Posterior vena cava (tissue), 2 donors: ENCODE data around the gene DIP2C. TPM values are rescaled to one million over a fixed set of nuclear protein-coding genes. Genes with fewer than 3 reads are reported as not detected.
"Not testable (repeated sequence)": the region's sequence is repeated elsewhere in the genome, so short reads cannot be mapped to it uniquely, and the experiment has no call there.

Experiments used
- DNase-seq: peaks from one replicate; pipeline ENCODE4 v3.0.0-alpha.2; 2020; ENCODE audit warnings: low spot score
- intact Hi-C, 2 donors: fragments of 100-400 bp; cut with DNase I; formaldehyde crosslinking; loops; one replicate each; pipeline versions ENCODE4 v1.14.1 to v1.14.2; 2022 to 2023
- total RNA-seq, 2 donors: library from RNA; stranded (reverse); fragmentation: NEBNext Ultra II Directional; extraction: Animal tissue kit (Norgen Biotek cat#: 25700); gene quantifications; one replicate each; pipeline ENCODE4 v1.2.1, GENCODE V29; 2021
- donor health status: DM: yes; HTN: yes; CAD: no.
- donor health status: DM: yes; HTN: yes; CAD: no.

The DIP2C gene
- total RNA-seq, 2 donors from 2014 or later = 39.3 to 45.6 TPM

DNA sequence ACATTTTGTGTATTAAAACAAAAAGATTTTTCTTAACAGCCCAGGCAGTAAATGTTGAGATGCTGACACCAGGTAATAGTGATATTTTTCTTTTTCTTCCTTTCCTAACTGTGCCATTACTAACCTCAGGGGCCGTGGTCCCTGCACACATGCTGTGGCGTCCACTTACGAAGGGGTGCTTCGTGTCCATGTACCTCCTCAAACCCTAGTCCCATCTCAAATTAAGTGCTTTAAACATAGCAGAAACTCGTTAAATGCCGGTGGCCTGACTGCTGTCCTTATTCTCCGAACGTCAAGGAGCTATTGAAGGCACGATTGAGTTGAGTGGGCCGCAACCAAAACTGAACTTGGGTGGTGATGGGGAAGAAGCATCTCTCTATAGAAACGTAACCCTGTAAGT, 421.8 kb downstream of the DIP2C start:
- intact Hi-C loops = no loop called here
- DNase-seq = no peak

DNA sequence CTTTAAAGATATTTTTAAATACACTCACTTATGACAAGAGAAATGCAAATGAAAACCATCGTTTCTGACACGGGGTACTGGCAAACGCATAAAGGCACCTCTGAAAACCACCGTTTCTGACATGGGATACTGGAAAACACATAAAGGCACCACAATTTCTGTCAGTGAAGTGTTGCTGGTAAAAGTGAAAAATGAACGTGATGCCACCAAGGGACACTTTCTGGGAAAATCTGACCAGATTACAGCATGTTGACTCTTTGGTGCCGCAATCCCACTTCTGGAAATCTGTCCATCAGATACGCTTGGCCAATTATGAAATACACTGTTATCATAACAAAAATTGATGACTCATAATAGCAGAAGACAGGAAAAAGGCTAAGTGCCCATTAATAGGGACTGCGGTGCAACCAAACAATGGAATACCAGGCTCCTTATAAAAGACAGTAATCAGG, 422.5 kb downstream of the DIP2C start:
- intact Hi-C loops = no loop called here
- DNase-seq = no peak

DNA sequence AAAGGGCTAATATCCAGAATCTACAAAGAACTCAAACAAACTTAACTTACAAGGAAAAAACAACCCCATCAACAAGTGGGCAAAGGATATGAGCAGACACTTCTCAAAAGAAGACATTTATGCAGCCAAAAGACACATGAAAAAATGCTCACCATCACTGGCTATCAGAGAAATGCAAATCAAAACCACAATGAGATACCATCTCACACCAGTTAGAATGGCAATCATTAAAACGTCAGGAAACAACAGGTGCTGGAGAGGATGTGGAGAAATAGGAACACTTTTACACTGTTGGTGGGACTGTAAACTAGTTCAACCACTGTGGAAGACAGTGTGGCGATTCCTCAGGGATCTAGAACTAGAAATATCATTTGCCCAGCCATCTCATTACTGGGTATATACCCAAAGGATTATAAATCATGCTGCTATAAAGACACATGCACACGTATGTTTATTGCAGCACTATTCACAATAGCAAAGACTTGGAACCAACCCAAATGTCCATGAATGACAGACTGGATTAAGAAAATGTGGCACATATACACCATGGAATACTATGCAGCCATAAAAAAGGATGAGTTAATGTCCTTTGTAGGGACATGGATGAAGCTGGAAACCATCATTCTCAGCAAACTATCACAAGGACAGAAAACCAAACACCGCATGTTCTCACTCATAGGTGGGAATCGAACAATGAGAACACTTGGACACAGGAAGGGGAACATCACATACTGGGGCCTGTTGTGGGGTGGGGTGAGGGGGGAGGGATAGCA, 423.5 kb downstream of the DIP2C start:
- DNase-seq, intact Hi-C loops: not testable (repeated sequence)

DNA sequence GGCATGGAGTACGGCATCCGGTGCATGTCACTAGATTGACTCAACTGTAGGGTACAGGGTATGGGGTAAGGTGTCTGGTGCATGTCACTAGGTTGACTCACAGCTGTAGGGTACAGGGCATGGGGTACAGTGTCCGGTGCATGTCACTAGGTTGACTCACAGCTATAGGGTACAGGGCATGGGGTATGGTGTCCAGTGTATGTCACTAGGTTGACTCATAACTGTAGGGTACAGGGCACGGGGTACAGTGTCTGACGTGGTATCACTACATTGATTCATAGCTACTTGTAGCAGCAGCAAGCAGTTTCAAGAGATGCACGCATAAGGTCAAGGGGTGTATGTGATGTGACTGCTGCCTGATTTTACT, 424.4 kb downstream of the DIP2C start:
- intact Hi-C loops, DNase-seq: not testable (repeated sequence)

DNA sequence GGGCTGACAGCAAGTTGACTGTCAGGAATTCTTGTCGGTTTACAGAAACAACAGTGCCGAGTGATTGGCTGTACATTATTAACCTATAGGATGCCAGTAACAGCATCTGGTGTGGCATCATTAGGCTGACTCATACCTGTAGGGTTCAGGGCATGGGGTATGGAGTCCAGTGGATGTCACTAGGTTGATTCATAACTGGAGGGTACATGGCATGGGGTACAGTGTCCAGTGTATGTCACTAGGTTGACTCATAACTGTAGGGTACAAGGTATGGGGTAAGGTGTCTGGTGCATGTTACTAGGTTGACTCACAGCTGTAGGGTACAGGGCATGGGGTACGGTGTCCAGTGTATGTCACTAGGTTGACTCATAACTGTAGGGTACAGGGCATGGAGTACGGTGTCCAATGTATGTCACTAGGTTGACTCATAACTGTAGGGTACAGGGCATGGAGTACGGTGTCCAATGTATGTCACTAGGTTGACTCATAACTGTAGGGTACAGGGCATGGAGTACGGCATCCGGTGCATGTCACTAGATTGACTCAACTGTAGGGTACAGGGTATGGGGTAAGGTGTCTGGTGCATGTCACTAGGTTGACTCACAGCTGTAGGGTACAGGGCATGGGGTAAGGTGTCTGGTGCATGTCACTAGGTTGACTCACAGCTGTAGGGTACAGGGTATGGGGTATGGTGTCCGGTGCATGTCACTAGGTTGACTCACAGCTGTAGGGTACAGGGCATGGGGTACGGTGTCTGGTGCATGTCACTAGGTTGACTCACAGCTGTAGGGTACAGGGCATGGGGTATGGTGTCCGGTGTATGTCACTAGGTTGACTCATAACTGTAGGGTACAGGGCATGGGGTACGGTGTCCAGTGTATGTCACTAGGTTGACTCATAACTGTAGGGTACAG, 425.1 kb downstream of the DIP2C start:
- DNase-seq, intact Hi-C loops: not testable (repeated sequence)

DNA sequence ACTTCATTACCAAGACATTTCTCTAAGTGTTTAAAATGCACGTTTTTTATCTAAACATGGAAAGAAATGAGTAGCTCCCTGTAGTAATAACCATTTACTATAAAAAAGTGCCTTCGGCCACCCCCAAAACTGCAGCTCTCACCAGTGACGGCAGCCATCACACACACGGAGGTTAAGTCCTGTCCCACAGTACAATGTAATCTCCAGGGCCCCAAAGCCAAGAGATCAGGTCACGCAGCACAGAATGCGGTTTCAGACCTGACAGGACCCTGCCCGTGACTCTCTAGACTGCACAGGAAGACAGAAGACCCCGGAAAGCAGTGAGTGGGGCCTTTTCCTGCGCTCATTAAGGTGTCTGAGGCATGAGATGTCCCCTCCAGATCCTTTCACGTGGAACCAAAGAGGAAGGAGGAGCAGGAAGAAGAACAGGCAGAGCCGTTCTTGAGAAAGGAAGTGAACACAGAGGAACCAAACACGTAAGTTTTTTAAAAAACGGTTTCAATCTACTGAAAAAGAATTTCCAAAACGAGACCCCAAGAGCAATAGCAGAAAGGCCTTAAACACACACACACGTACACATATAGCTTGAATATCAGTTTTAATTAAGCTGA, 428.5 kb downstream of the DIP2C start:
- DNase-seq = no peak
- intact Hi-C loops = no loop called here

DNA sequence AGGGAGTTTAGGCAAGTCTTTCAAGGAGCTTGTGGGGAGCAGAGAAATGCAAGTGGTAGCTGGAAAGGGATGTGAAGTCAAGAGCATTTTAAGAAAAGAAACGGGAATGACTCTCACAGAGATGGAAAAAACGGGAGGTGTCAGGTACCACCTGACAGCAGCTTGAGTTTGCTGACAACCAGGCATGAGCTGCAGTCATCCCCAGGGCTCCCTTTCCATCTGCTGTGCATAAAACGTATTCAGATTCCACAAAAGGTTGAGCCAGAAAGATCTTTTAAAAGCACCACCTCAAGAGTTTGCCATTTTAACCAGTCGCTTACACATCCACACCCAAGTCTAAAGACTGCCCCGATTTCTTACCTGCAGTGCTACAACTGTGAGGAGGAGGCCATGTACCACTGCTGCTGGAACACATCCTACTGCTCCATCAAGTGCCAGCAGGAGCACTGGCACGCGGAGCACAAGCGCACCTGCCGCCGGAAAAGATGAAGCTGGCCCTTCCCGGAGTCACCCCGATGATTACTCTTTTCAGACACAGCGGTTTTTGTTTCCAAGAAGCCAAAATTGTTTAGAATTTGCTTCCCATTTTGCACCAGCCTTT, 437.4 kb downstream of the DIP2C start:
- DNase-seq = no peak
- intact Hi-C loops = no loop called here

DNA sequence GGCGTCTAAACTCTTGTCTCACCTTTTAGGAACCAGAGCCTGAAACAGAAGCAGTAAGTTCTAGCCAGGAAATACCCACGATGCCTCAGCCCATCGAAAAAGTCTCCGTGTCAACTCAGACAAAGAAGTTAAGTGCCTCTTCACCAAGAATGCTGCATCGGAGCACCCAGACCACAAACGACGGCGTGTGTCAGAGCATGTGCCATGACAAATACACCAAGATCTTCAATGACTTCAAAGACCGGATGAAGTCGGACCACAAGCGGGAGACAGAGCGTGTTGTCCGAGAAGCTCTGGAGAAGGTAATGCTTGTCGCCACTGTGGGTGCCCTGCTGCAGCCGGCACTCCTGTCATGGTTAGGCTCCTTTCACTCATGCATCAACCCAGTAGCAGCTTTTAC, 441.2 kb downstream of the DIP2C start:
- DNase-seq = no peak
- intact Hi-C loops = no loop called here

DNA sequence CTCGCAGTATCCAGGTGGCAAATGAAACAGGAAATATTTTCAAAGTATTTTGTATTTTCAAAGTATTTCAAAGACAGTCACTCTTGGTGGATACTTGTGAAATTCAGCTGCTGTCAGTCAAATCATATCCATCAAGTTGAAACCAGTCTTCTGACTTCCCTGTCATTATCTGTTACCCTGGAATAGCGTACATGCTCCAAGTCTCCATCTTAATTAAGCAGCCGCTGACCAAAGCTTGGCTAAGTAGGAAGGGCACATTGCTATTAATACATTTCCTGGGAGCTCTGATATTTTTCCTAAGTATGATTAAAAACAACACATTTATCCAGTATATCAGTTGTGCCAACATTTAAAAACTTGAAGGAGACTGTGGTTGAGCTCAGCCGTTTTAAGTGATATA, 442.0 kb downstream of the DIP2C start:
- DNase-seq = no peak
- intact Hi-C loops = no loop called here

DNA sequence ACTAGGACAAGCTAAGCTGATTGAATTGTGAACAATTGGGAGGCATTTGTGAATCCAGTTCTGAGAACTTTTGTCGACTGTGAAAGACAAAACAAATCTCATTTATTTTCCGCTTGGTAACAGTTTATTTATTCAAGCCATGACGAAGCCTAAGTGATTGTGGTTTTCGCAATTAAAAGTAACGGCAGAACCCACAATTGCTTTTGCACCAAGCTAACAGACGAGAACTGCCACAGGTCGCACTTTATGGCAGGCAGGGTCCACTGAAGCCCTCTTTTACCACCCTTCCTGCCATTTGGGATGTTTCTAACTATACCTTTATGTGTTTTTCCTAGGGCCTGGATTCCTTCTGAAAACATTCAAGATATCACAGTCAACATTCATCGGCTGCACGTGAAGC, 443.0 kb downstream of the DIP2C start:
- intact Hi-C loops = no loop called here
- DNase-seq = no peak

DNA sequence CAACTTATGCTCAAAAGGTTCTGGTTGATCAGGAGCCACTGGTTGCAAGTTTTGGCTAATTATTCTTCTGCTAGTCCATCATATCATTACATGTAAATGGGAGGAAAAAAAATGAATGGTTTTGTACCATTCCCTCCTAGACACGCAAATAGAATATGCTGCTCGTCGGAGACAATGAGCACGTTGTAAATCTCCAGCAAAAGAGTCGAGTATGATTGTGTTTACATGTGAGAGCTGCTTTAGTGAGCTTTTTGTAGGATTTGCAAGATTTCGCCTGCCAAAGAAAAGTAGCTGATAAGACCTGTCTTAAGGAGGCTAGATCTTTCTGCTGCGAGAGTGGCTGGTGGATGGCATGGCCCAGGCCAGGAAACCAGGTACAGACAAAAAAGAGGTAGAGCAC, 445.2 kb downstream of the DIP2C start:
- intact Hi-C loops = no loop called here

DNA sequence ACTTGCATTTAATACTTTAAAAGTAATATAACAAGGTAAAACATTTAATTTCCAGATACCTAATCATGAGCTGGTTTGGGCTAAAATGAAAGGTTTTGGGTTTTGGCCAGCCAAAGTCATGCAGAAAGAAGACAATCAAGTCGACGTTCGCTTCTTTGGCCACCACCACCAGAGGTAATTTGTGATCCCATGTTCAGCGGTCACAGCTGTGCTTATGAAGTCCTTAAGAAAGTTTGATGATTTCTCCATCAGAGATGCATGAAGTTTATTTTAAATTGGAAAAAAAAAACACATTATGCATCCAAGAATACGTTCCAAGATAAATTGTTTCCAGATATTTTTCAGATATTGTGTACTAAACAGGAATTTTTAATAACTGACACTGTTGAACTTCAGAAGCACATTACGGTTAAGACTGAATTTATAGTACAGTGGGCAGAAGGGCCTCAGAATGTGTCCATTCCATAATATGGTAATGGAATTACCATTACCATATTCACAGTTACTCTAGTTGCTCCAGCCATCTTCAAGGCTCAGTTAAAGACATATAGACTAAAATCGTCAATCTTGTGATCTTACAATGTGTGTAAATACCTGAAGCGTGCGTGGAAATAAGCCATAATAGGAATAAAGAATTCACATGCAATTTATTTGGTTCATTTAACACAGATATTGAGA, 447.4 kb downstream of the DIP2C start:
- no peak for DNase-seq
- intact Hi-C loops = no loop called here

More for the DNA sequence above, 445.2 kb downstream of the DIP2C start:
- DNase-seq = no peak

DNA sequence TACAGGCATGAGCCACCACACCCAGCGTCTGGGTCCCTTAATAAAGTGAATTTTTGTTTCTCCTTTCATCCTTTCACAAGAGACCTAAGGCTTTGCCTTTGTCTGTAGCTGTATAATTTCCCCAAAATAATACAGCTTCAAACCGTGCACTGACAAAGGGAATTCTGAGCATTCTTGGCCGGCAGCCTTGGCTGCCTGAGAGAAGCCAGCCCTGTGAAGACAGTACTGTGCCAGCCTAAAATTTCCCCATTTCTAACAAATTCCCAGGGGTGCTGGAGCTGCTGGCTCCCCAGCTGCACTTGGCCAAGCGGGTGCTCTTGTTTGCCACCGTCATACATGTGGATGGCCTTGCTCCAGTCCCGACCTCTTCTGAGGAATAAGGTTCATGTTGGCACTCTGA, 448.0 kb downstream of the DIP2C start:
- intact Hi-C loops = no loop called here
- DNase-seq = no peak

DNA sequence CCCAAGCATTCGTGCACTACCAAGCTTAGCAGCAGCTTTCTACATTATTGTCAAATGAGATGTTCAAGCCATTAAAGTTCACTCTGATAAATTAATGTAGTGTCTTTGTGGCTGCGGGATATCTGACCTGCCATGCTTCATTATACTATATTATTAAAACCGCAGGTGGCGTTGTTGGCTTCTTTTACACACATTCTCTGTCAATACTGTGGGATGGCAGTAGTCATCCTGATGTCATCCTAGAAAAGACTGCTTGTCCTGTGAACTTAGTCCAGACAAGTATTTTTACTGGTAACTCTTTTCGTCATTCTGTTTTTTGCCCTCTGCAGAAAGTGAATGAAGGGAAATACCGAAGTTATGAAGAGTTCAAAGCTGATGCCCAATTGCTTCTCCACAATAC, 450.4 kb downstream of the DIP2C start:
- intact Hi-C loops = no loop called here
- no peak for DNase-seq

DNA sequence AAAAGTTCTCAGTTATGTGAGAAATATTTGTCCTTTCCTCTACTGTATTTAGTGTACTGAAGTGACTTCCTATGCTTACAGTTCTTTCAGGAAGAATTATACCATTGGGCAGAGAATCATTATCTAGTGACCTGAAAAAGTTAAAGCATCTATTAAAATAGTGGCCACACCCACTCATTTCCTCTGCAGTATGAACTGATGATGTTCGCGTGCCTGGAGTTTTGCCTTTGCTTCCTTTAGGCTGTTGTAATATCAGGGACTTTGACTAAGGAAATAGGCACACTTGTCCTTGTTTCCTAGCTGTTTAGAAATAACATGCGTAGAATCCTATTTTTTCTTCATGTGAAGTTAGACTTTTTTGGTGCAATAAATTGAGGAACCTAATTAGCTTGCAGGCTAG, 453.6 kb downstream of the DIP2C start:
- no peak for DNase-seq
- intact Hi-C loops = no loop called here

DNA sequence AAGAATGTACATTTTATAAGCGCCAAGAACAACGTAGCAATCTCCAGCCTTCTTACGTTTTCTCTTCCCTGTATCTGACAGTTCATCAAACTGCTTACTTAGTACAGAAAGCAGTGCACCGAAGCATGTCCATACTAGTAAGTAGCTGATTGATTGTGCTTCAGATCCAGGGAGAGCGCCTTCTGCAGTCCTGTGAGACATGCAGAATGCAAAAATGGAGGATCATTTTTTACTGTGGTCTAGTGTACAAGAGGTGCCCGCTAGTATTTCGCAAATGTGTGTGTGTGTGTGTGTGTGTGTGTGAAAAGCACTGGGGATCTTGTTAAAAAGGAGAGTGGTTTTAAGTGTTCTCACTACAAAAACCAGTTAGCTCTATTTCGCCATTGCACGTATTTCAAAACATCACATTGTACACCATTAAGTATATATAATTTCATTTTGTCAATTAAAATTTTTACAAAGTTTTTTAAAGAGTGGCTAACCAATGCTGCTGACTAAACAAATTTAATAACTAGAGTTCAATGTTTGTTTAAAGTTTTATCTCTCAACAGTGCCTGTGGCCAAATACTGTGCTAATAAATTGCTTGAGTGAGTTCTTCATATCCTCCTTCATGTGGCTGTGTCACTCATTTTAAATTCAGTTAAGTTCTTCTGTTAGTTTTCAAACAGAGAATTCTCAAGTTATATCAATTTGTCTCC, 454.6 kb downstream of the DIP2C start:
- intact Hi-C loops = no loop called here
- DNase-seq = no peak

DNA sequence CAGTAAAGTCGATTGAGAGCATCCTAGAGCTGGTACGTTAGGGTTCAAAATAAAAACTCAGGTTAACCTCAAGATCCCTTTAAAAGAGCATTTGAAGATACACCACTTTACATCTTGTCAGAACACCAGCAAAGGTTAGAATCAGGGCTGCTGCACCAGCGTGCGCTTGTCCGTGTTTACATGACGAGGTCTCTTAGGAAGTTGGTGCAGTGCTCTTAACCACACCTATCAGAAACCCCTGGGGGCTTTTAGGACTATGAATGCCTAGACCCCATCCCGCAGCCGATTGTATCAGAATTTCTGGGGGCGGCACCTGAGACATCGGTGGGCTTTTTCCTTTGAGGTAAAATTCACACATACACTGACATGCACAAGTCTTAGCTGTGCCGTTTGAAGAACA, 456.6 kb downstream of the DIP2C start:
- intact Hi-C loops = no loop called here
- no peak for DNase-seq

DNA sequence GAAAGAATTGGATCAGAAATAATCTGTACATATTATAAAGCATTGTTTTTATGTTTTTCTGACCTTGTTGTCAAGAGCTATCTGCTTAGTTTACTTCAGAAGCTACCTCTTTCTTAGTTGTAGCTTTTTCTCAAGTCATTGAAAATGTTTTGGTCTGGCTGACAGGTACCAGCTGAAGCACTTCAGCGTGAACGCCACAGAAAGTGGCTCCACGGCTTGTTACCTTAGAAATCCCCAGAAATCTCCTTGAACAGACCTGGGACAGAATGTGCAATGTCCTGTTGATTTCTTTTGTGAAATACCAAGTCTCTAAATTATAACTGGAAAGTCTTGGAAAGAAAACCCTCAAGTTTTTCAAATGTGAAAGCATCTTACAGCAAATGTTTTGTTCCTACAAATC, 457.4 kb downstream of the DIP2C start:
- intact Hi-C loops = no loop called here
- no peak for DNase-seq

DNA sequence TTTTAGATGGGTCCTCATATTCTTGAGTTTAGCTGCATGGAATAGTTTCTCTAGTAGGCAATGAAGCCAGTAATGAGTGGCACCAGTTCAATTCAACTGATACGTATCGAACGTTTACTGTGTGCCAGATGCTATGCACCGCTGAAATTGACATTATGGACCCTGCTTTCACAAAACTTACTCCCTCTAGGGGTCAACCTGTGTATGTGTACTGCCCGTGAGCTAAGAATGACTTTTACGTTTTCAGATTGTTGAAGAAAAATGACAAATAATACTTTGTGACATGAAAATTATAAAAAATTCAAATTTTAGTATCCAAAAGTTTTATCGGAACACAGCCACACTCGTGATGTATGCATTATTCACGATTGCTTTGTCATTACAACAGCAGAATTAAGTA, 458.7 kb downstream of the DIP2C start:
- no peak for DNase-seq
- intact Hi-C loops = no loop called here
